ENCODE measurements around the gene PAPPA. TPM values are rescaled to one million over a fixed set of nuclear protein-coding genes. Genes with fewer than 3 reads are reported as not detected.

Gene PAPPA
- total RNA-seq, 2 experiments from 2014 or later, result not detected

DNA sequence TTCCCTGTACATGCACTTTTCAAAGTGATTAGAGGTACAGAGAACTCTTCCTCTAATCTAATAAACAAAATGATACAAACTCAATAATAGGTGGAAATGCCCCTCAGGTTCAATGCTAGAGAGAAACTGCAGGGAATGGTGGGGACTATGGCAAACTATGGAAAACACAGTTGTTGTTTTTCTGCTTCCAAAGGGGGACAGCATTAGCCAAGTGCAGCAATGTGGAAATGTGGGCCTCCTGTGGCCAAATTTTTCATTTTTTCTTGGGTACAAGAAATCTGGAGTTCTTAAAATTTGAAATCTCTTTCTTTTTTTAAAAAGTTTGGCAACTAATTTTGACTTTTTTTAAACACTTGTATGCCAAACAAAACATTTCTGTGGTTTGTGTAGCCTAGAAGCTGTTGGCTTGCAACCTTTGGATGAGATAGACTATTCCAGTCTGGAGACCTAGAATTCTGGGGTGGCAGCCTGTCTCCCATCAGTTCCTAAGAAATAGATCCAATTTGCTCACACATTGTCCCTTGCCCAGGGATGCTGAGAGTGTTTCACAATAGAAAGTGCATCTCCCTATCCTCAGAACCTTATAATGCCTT, 218.6 kb downstream of the PAPPA start:
- H3K4me1 Mint-ChIP-seq (ENCODE audit: low read depth), result no peaks in the 10 kb centered on the region
- ChIA-PET CTCF (no interaction called here), POLR2A (no interaction called here)
- H3K36me3 Mint-ChIP-seq (ENCODE audit: low read depth), result no peaks in the 10 kb centered on the region
- no peaks in the 10 kb centered on the region for H3K9me3 Mint-ChIP-seq
- TF ChIP-seq CTCF (IDR thresholded peaks at IDR 0.05), result no peak
- no peak overlapping the region for H3K27ac Mint-ChIP-seq
- H3K27me3 Mint-ChIP-seq, result no peaks in the 10 kb centered on the region
- intact Hi-C loops (cut with micrococcal nuclease), result no loop called here
- no peak for ATAC-seq
- DNase-seq, result no peak
- no peak overlapping the region for H3K4me3 Mint-ChIP-seq

GRCh38 chr9:116372786-116373185, 219.2 kb downstream of the PAPPA start:
- CTCF ChIA-PET, result no interaction called here
- H3K4me1 Mint-ChIP-seq (ENCODE audit: low read depth), result no peaks in the 10 kb centered on the region
- POLR2A ChIA-PET, result no interaction called here
- DNase-seq (no peak), ATAC-seq (no peak)
- no peak overlapping the region for H3K4me3 Mint-ChIP-seq
- no peaks in the 10 kb centered on the region for H3K36me3 Mint-ChIP-seq (ENCODE audit: low read depth)
- no peaks in the 10 kb centered on the region for H3K27me3 Mint-ChIP-seq
- H3K27ac Mint-ChIP-seq, result no peak overlapping the region
- TF ChIP-seq CTCF (IDR thresholded peaks at IDR 0.05), result no peak
- no peaks in the 10 kb centered on the region for H3K9me3 Mint-ChIP-seq
- intact Hi-C loops (cut with micrococcal nuclease), result no loop called here

GRCh38 chr9:116377179-116377798, 223.7 kb downstream of the PAPPA start:
- ChIA-PET CTCF (no interaction called here), POLR2A (no interaction called here)
- DNase-seq (no peak), ATAC-seq (no peak)
- intact Hi-C loops (cut with micrococcal nuclease), result no loop called here
- Mint-ChIP-seq H3K27me3 (no peaks in the 10 kb centered on the region), H3K27ac (no peak overlapping the region), H3K36me3 (ENCODE audit: low read depth) (no peaks in the 10 kb centered on the region), H3K9me3 (no peaks in the 10 kb centered on the region), H3K4me3 (no peak overlapping the region), H3K4me1 (ENCODE audit: low read depth) (peaks cover 7% of the 10 kb centered on the region)
- TF ChIP-seq CTCF (IDR thresholded peaks at IDR 0.05), result no peak

DNA sequence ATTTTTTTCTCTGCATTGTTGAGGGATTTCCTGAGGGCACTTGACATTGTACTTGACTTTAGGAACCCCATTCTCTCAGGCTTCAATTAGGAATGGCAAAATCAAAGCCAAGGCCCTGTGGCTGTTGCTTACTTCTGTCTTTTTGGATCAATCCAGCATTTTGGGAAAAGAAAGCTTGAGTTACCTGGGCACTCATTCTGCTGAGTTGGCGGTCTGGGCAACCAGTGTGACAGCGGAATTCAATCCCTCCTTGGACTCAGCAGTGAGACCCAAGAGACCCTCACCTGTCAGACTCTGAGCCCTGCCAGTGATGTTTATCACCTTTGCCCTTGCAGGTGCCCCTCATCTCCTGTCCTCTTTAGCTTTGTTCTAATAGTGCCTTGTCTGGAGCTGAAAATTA, 225.3 kb downstream of the PAPPA start:
- no peak overlapping the region for H3K27ac Mint-ChIP-seq
- H3K9me3 Mint-ChIP-seq, result no peaks in the 10 kb centered on the region
- DNase-seq (no peak), ATAC-seq (no peak)
- H3K27me3 Mint-ChIP-seq, result no peaks in the 10 kb centered on the region
- H3K4me3 Mint-ChIP-seq, result no peak overlapping the region
- ChIA-PET POLR2A (no interaction called here), CTCF (no interaction called here)
- no peak for TF ChIP-seq CTCF (IDR thresholded peaks at IDR 0.05)
- peaks cover 7% of the 10 kb centered on the region for H3K4me1 Mint-ChIP-seq (ENCODE audit: low read depth)
- H3K36me3 Mint-ChIP-seq (ENCODE audit: low read depth), result no peaks in the 10 kb centered on the region
- intact Hi-C loops (cut with micrococcal nuclease), result no loop called here

DNA sequence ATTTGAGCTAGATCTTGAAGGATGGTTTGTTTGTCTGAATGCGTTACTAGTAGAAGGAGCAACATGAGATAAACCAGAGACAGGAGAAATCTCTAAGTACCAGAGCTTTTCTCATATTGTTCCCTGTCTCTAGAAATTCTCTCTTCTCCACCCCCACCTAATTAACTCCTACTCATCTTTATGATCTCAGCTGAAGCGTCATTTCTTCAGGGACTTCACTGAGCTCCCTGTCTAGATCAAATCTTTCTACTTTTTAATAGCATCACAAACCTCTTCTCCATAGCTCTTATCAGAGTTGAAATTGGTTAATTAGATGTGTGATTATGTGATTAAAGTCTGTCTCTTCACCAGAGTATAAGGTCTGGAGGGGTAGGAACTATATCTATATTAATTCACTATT, 226.2 kb downstream of the PAPPA start:
- no peak for TF ChIP-seq CTCF (IDR thresholded peaks at IDR 0.05)
- POLR2A ChIA-PET, result no interaction called here
- intact Hi-C loops (cut with micrococcal nuclease), result no loop called here

More for the DNA sequence above, 226.2 kb downstream of the PAPPA start:
- ATAC-seq, result no peak
- Mint-ChIP-seq H3K4me3 (no peak overlapping the region), H3K36me3 (ENCODE audit: low read depth) (no peaks in the 10 kb centered on the region), H3K9me3 (no peaks in the 10 kb centered on the region), H3K27ac (no peak overlapping the region), H3K27me3 (no peaks in the 10 kb centered on the region), H3K4me1 (ENCODE audit: low read depth) (peaks cover 7% of the 10 kb centered on the region)
- no peak for DNase-seq
- CTCF ChIA-PET, result no interaction called here
